GM19193 (cell line): ENCODE results near the gene ZFY.

Experiments
- POLR2A ChIP-seq: IDR thresholded peaks from 4 replicates; pipeline ENCODE4 v1.6.1; 2011; ENCODE audit not compliant: insufficient read depth, insufficient read length; ENCODE audit errors: extremely low read depth

Gene ZFY

DNA sequence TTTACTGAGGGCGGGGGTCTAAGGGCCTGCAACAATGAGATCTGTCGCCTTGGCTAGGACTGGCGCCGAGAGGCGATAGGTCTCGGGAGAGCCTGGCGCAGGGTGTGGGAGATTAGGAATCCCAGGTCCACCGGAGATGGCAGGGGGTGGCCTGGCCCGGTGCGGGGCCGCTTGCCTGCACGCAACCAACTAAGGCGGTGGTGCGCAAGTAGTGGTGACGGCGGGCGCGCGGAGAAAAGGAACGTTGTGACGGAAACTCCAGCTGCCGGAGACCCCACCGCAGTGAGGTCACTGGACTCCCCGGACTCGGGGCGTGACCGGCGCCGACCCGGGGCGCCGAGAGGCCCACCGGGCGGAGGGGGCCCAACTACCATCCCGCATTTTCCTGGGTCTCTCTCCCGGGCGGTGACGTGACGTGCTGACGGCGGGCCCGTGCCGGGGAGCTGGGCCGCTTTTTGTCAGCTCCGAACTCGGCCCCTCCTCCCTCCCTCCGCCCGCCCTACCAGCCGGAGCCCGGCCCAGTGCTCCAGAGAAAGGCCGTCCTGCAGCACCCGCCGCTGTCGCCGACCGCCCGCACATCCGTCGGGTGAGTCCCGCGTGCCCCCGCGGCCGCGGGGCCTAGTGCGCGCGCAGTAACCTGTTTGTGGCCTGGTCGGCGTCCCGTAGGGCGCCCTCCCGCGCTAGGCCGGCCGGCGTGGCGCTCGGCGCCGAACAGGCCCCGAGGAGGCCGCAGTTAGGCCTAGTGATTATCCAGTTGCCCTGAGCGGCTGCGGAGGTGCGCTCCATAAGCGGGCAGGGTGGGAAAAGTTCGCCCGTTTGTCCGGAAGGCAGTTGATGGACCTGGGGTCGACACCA, at the start of gene ZFY:
ZFY (plus strand) TSS at position 521 of the 855 bp plus-strand sequence. CDS start 18,556 bp downstream, outside the sequence.
- TF ChIP-seq POLR2A = no peak

DNA sequence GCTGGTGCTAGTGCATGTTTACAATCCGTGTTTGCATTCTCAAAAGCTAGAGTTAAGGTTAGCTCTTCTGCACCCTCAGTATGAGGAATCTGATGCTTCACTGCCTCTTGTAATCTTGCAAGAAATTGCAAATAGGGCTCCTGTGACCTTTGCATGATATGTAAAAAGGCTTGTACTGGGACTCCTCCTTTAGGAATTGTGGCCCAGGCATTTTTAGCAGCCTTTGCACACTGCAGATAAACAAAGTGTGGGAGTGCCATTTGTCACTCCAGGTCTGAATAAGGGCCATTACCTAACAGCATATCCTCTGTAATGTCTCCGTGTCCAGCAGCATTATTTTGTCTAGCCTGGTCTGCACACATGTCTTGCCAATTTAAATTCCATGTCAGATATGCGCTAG, 49.3 kb upstream of the ZFY start:
- no peak for TF ChIP-seq POLR2A

- no peak for TF ChIP-seq POLR2A
Observed at GRCh38 chrY:2887386-2887785, 47.8 kb upstream of the ZFY start.

DNA sequence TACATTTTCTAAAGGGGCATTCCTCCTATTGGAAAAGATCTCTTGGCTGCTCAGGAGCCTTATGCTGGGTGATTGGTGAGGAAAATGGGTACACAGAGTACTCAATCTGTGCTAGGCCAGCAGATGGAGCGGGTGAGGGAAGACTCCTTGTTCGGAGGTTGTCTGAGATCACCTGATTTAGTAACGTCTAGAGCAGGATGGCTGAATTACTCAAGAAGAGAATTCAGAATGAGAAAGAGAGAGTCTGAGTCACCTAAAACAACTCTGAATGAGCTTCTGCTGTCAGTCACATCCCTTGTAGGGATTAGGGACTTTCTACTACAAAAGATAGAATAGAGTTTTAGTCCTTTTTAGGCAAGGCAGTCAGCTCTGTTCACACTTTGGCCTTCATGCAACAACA, 47.2 kb upstream of the ZFY start:
- no peak for TF ChIP-seq POLR2A

DNA sequence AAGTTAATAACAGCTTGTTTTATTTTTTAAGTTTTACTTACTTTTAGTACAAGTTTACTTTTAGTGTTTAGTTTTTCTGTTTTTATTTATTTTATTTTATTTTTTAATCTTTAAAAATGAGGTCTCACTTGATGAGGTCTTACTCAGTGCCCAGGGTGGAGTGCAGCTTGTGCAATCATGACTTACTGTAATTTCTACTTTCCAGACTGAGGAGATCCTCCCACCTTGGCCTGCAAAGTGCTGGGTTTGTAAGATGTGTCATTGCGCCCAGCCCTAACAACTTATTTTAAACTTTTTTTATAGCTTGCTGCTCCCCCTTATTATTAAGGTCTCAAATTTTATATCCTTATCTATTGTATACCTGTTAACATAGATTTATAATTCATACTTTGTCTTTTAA, 41.7 kb upstream of the ZFY start:
- TF ChIP-seq POLR2A = no peak

- no peak for TF ChIP-seq POLR2A
Observed at GRCh38 chrY:2896050-2896449, 39.1 kb upstream of the ZFY start.

DNA sequence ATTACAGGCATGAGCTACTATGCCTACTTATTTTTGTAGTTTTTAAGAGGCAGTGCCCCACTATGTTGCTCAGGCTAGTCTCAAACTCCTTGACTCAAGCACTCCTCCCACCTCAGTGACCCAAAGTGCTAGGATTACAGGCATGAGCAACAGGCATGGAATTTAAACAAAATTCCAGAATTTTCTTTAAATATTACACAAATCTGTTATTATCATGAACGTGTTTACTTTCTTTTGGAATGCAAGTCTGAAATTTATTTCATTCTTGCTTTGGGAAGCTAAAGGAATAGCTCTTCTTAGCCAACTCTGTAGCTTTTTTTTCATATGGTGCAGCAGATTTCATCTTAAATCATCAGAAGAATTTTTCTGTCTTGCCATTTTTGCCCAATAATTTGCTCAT, 27.8 kb upstream of the ZFY start:
- no peak for TF ChIP-seq POLR2A

DNA sequence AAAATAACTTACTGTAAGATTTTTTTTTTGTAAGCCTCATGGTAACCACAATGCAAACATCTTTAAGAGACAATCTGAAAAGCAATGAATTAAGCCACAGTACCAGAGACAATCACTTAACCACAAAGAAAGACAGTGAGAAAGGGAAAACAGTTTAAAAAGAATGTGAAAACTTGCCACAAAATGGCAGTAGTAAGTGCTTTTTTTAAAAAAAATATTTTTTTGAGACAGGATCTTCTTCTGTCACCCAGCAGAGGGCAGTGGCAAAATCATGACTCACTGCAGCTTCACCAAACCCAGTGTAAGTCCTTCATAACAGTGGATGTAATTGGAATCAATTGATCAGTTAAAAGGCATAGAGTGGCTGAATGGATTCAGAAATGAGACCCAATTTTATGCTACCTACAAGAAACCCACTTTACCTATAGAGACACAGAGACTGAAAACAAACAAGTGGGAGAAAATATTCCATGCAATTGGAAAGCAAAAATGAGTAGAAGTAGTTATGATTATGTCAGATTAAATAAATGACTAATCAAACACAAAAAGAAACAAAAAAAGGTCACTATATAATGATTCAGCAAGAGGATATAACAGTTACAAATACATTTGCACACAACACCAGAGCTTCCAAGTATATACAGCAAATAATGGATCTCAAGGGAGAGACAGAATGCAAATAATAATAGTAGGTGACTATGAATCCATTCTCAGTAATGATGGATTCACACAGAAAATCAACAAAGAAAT, 21.9 kb upstream of the ZFY start:
- no peak for TF ChIP-seq POLR2A

DNA sequence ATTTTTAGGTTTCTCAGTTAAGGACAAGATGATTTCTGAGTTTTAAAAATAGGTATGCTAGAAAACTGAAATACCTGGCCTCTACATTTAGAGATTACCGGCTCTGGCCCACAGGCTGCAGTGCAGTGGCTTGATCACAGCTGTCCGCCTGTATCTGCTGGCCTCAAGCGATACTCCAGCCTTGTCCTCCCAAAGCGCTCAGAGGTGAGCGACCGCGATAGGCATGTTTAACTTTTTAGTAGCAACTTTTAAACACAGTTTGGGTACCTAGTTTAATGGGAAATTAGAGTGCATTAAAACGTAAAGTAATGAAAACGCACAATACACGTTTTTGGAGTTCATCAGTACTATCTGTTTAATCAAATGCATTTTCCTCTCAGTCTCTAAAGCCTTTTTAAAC, 1.1 kb upstream of the ZFY start:
- no peak for TF ChIP-seq POLR2A

- TF ChIP-seq POLR2A = no peak
Observed at GRCh38 chrY:2935716-2936435, 695 bp downstream of the ZFY start.

GRCh38 chrY:2936436-2936750, 1.2 kb downstream of the ZFY start:
- TF ChIP-seq POLR2A = no peak

- no peak for TF ChIP-seq POLR2A
Observed at GRCh38 chrY:2937149-2937548, 2.0 kb downstream of the ZFY start.

GRCh38 chrY:2949590-2950252, 14.5 kb downstream of the ZFY start:
- TF ChIP-seq POLR2A = no peak

- no peak for TF ChIP-seq POLR2A
Observed at GRCh38 chrY:2950655-2951054, 15.5 kb downstream of the ZFY start.

DNA sequence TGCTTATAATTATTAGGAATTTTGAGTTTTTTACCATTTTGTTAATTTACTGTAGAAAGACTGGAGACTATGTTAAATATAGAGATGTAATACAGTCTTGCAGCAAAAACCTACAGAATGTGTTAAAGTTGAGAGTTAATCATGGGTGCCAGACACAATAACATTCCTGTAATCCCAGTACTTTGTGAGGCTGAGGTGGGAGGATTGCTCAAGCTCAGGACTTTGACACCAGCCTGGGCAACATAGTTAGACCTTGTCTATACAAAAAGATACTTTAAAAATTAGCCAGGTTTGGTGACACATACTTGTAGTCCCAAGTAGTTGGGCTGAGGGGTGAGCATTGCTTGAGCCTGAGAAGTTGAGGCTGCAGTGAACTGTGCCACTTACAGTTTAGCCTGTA, 17.7 kb downstream of the ZFY start:
- TF ChIP-seq POLR2A = no peak
